Subcutaneous adipose tissue (tissue), 4 donors: ENCODE measurements around the gene ADI1. TPM values are rescaled to one million over a fixed set of nuclear protein-coding genes. Genes with fewer than 3 reads are reported as not detected.

Source experiments
- CTCF ChIP-seq: fragments of 450-650 bp; IDR thresholded peaks from one replicate; pipeline ENCODE4 v1.5.1; 2016; ENCODE audit warnings: low read depth, mild to moderate bottlenecking, control low read depth, antibody characterized with exemption, moderate library complexity
- total RNA-seq, 4 donors: library from RNA; depleted of rRNA; stranded (reverse); fragments of >200 nt; gene quantifications; one replicate each; pipeline ENCODE4 v1.1.0, GENCODE V29; 2016

Gene ADI1
- total RNA-seq, 4 donors from 2014 or later = 40.6 to 92.4 (median 77.6) TPM

- no peak for TF ChIP-seq CTCF
Measured at GRCh38 chr2:3472966-3473365, 46.4 kb downstream of the ADI1 start.

- TF ChIP-seq CTCF = no peak
Measured at GRCh38 chr2:3472296-3472695, 47.0 kb downstream of the ADI1 start.

- no peak for TF ChIP-seq CTCF
Measured at GRCh38 chr2:3470856-3471737, 48.2 kb downstream of the ADI1 start.

GRCh38 chr2:3470166-3470651 is 49.1 kb downstream of the ADI1 start:
- no peak for TF ChIP-seq CTCF

- no peak for TF ChIP-seq CTCF
Measured at GRCh38 chr2:3469486-3469885, 49.8 kb downstream of the ADI1 start.

GRCh38 chr2:3468296-3468988 is 50.9 kb downstream of the ADI1 start:
- TF ChIP-seq CTCF = no peak

GRCh38 chr2:3467654-3468053 is 51.7 kb downstream of the ADI1 start:
- no peak for TF ChIP-seq CTCF
